Measurements from ENCODE around the gene ABHD2.
"Not testable (repeated sequence)": the region's sequence is repeated elsewhere in the genome, so short reads cannot be mapped to it uniquely, and the experiment has no call there.

The ABHD2 gene

GRCh38 chr15:89113296-89114024 is 25.2 kb downstream of the ABHD2 start:
- DNase-seq, result no peak
- ATAC-seq (replicated peaks), result no peak
- Mint-ChIP-seq H3K27me3 (no peaks in the 10 kb centered on the region), H3K4me1 (peaks cover 0 to 8% of the 10 kb centered on the region in 2 donors), H3K9me3 (no peaks in the 10 kb centered on the region), H3K36me3 (peaks cover 23 to 25% of the 10 kb centered on the region in 2 donors), H3K4me3 (no peak overlapping the region), H3K27ac (no peak overlapping the region)

- H3K4me1 Mint-ChIP-seq, result peaks cover 0 to 8% of the 10 kb centered on the region in 2 donors
- no peak for DNase-seq
- H3K27me3 Mint-ChIP-seq, result no peaks in the 10 kb centered on the region
- no peak overlapping the region for H3K4me3 Mint-ChIP-seq
- no peaks in the 10 kb centered on the region for H3K9me3 Mint-ChIP-seq
- no peak for ATAC-seq (replicated peaks)
- H3K27ac Mint-ChIP-seq, result no peak overlapping the region
- peaks cover 33 to 37% of the 10 kb centered on the region in 2 donors for H3K36me3 Mint-ChIP-seq
Observed at GRCh38 chr15:89114990-89115389, 26.7 kb downstream of the ABHD2 start.

GRCh38 chr15:89115547-89115946 is 27.3 kb downstream of the ABHD2 start:
- Mint-ChIP-seq H3K27me3 (no peaks in the 10 kb centered on the region), H3K36me3 (peaks cover 33 to 37% of the 10 kb centered on the region in 2 donors), H3K4me1 (peaks cover 0 to 8% of the 10 kb centered on the region in 2 donors), H3K27ac (no peak overlapping the region), H3K4me3 (no peak overlapping the region), H3K9me3 (no peaks in the 10 kb centered on the region)
- ATAC-seq (replicated peaks) (no peak), DNase-seq (no peak)

GRCh38 chr15:89116404-89116803 is 28.1 kb downstream of the ABHD2 start:
- Mint-ChIP-seq H3K4me3 (no peak overlapping the region), H3K36me3 (peaks cover 34 to 42% of the 10 kb centered on the region in 2 donors), H3K9me3 (no peaks in the 10 kb centered on the region), H3K27ac (no peak overlapping the region), H3K4me1 (peaks cover 0 to 8% of the 10 kb centered on the region in 2 donors), H3K27me3 (no peaks in the 10 kb centered on the region)
- DNase-seq (no peak), ATAC-seq (replicated peaks) (no peak)

GRCh38 chr15:89117790-89118189 is 29.5 kb downstream of the ABHD2 start:
- no peaks in the 10 kb centered on the region for H3K9me3 Mint-ChIP-seq
- no peak overlapping the region for H3K4me3 Mint-ChIP-seq
- H3K36me3 Mint-ChIP-seq, result peaks cover 36 to 55% of the 10 kb centered on the region in 2 donors
- H3K4me1 Mint-ChIP-seq, result peaks cover 0 to 4% of the 10 kb centered on the region in 2 donors
- no peak for ATAC-seq (replicated peaks)
- H3K27me3 Mint-ChIP-seq, result no peaks in the 10 kb centered on the region
- H3K27ac Mint-ChIP-seq, result no peak overlapping the region
- DNase-seq, result no peak

- H3K9me3 Mint-ChIP-seq, result no peaks in the 10 kb centered on the region
- ATAC-seq (replicated peaks), result no peak
- H3K4me1 Mint-ChIP-seq, result peaks cover 0 to 4% of the 10 kb centered on the region in 2 donors
- H3K36me3 Mint-ChIP-seq, result peaks cover 35 to 59% of the 10 kb centered on the region in 2 donors
- no peak overlapping the region for H3K4me3 Mint-ChIP-seq
- no peak for DNase-seq
- H3K27me3 Mint-ChIP-seq, result no peaks in the 10 kb centered on the region
- peak overlapping the region; percentile 73 for H3K27ac Mint-ChIP-seq
Observed at GRCh38 chr15:89118481-89118989, 30.3 kb downstream of the ABHD2 start.

GRCh38 chr15:89119489-89120478 is 31.5 kb downstream of the ABHD2 start:
- H3K4me1 Mint-ChIP-seq, result peaks cover 0 to 4% of the 10 kb centered on the region in 2 donors

GRCh38 chr15:89120479-89121000 is 32.3 kb downstream of the ABHD2 start:
- H3K27ac Mint-ChIP-seq; DNase-seq; H3K4me3 Mint-ChIP-seq; ATAC-seq (replicated peaks); H3K9me3 Mint-ChIP-seq; H3K27me3 Mint-ChIP-seq; H3K4me1 Mint-ChIP-seq: not testable (repeated sequence)
- peaks cover 29 to 54% of the 10 kb centered on the region in 2 donors for H3K36me3 Mint-ChIP-seq

More at GRCh38 chr15:89119489-89120478, 31.5 kb downstream of the ABHD2 start:
- H3K9me3 Mint-ChIP-seq, result no peaks in the 10 kb centered on the region
- H3K36me3 Mint-ChIP-seq, result peaks cover 29 to 56% of the 10 kb centered on the region in 2 donors
- DNase-seq (no peak), ATAC-seq (replicated peaks) (no peak)
- H3K4me3 Mint-ChIP-seq, result no peak overlapping the region
- H3K27ac Mint-ChIP-seq, result no peak overlapping the region
- H3K27me3 Mint-ChIP-seq, result no peaks in the 10 kb centered on the region

GRCh38 chr15:89121414-89121813 is 33.2 kb downstream of the ABHD2 start:
- ATAC-seq (replicated peaks), result no peak
- Mint-ChIP-seq H3K27me3 (no peaks in the 10 kb centered on the region), H3K36me3 (peaks cover 30 to 57% of the 10 kb centered on the region in 2 donors), H3K4me1 (no peaks in the 10 kb centered on the region), H3K27ac (no peak overlapping the region), H3K4me3 (no peak overlapping the region), H3K9me3 (no peaks in the 10 kb centered on the region)
- no peak for DNase-seq

- Mint-ChIP-seq H3K4me1 (no peaks in the 10 kb centered on the region), H3K36me3 (peaks cover 25 to 51% of the 10 kb centered on the region in 2 donors), H3K27ac (no peak overlapping the region), H3K4me3 (no peak overlapping the region), H3K27me3 (no peaks in the 10 kb centered on the region), H3K9me3 (no peaks in the 10 kb centered on the region)
- DNase-seq, result no peak
- no peak for ATAC-seq (replicated peaks)
Observed at GRCh38 chr15:89122505-89123180, 34.4 kb downstream of the ABHD2 start.

- ATAC-seq (replicated peaks), result no peak
- Mint-ChIP-seq H3K27ac (no peak overlapping the region), H3K36me3 (peaks cover 23 to 49% of the 10 kb centered on the region in 2 donors), H3K4me1 (no peaks in the 10 kb centered on the region), H3K4me3 (no peak overlapping the region), H3K27me3 (no peaks in the 10 kb centered on the region), H3K9me3 (no peaks in the 10 kb centered on the region)
- no peak for DNase-seq
Observed at GRCh38 chr15:89123181-89123525, 34.9 kb downstream of the ABHD2 start.

- peaks cover 13 to 36% of the 10 kb centered on the region in 2 donors for H3K36me3 Mint-ChIP-seq
- no peak overlapping the region for H3K4me3 Mint-ChIP-seq
- no peaks in the 10 kb centered on the region for H3K9me3 Mint-ChIP-seq
- H3K27ac Mint-ChIP-seq, result no peak overlapping the region
- DNase-seq (no peak), ATAC-seq (replicated peaks) (no peak)
- H3K27me3 Mint-ChIP-seq, result no peaks in the 10 kb centered on the region
- H3K4me1 Mint-ChIP-seq, result peaks cover 0 to 2% of the 10 kb centered on the region in 2 donors
Observed at GRCh38 chr15:89125088-89125826, 37.0 kb downstream of the ABHD2 start.

GRCh38 chr15:89126009-89126408 is 37.8 kb downstream of the ABHD2 start:
- H3K27me3 Mint-ChIP-seq, result no peaks in the 10 kb centered on the region
- ATAC-seq (replicated peaks), result no peak
- no peak for DNase-seq
- no peak overlapping the region for H3K27ac Mint-ChIP-seq
- H3K36me3 Mint-ChIP-seq, result peaks cover 16 to 36% of the 10 kb centered on the region in 2 donors
- H3K4me3 Mint-ChIP-seq, result no peak overlapping the region
- peaks cover 0 to 2% of the 10 kb centered on the region in 2 donors for H3K4me1 Mint-ChIP-seq
- H3K9me3 Mint-ChIP-seq, result no peaks in the 10 kb centered on the region
